Measurements from ENCODE around the gene IL2. TPM values are rescaled to one million over a fixed set of nuclear protein-coding genes. Genes with fewer than 3 reads are reported as not detected.

The IL2 gene
- total RNA-seq, result not detected

GRCh38 chr4:122456231-122457116 is at the start of gene IL2:
TSS of gene IL2 (minus strand) at chr4:122456725. CDS start at chr4:122456440, 285 bp downstream.
- H3K4me3 ChIP-seq, result no peak within 1 kb of the TSS
- intact Hi-C loops (cut with DNase I; ENCODE audit: low total_unique reads), result no loop called here
- in situ Hi-C loops (cut with MboI; ENCODE audit: low pct_ligation_motif_present in 1 of 4, low pct_unique_long_range_greater_than_20kb in 1 of 4, low sequenced_read_pairs in 3 of 4), result no loop called here
- TF ChIP-seq CTCF (IDR thresholded peaks at IDR 0.05) (no peak), POLR2AphosphoS5 (IDR thresholded peaks at IDR 0.05) (no peak), EP300 (IDR thresholded peaks at IDR 0.05; ENCODE audit: low read depth) (no peak), POLR2A (IDR thresholded peaks at IDR 0.05) (no peak)
- 59 to 70% methylated on average over 2 of the region's 2 CpGs for WGBS, 2 donors (ENCODE audit: low coverage in 1 of 2)
- no peaks in the 10 kb centered on the region for H3K9me3 ChIP-seq
- H3K27ac ChIP-seq, result no peak within 1 kb of the TSS
- H3K4me1 ChIP-seq, result no peaks in the 10 kb centered on the region
- no peak for DNase-seq
- H3K36me3 ChIP-seq, result no peaks in the 10 kb centered on the region
- H3K27me3 ChIP-seq, result no peaks in the 10 kb centered on the region

- H3K27ac ChIP-seq, result no peak overlapping the region
- WGBS, 2 donors (ENCODE audit: low coverage in 1 of 2), result 12 to 14% methylated on average over 1 to 3 of the region's 3 CpGs
- TF ChIP-seq POLR2AphosphoS5 (IDR thresholded peaks at IDR 0.05) (no peak), CTCF (IDR thresholded peaks at IDR 0.05) (no peak), POLR2A (IDR thresholded peaks at IDR 0.05) (no peak), EP300 (IDR thresholded peaks at IDR 0.05; ENCODE audit: low read depth) (no peak)
- intact Hi-C loops (cut with DNase I; ENCODE audit: low total_unique reads), result no loop called here
- no peak for DNase-seq
- H3K9me3 ChIP-seq, result no peaks in the 10 kb centered on the region
- no peaks in the 10 kb centered on the region for H3K36me3 ChIP-seq
- H3K4me1 ChIP-seq, result no peaks in the 10 kb centered on the region
- H3K27me3 ChIP-seq, result no peaks in the 10 kb centered on the region
- in situ Hi-C loops (cut with MboI; ENCODE audit: low pct_ligation_motif_present in 1 of 4, low pct_unique_long_range_greater_than_20kb in 1 of 4, low sequenced_read_pairs in 3 of 4), result no loop called here
- H3K4me3 ChIP-seq, result no peak overlapping the region
These were observed 46.7 kb upstream of the IL2 start for GRCh38 chr4:122503214-122503613.

GRCh38 chr4:122500852-122501501 is 44.5 kb upstream of the IL2 start:
- no peaks in the 10 kb centered on the region for H3K27me3 ChIP-seq
- no peak for DNase-seq
- in situ Hi-C loops (cut with MboI; ENCODE audit: low pct_ligation_motif_present in 1 of 4, low pct_unique_long_range_greater_than_20kb in 1 of 4, low sequenced_read_pairs in 3 of 4), result no loop called here
- no peak overlapping the region for H3K27ac ChIP-seq
- H3K9me3 ChIP-seq, result no peaks in the 10 kb centered on the region
- H3K4me3 ChIP-seq, result no peak overlapping the region
- intact Hi-C loops (cut with DNase I; ENCODE audit: low total_unique reads), result no loop called here
- no peak for TF ChIP-seq EP300 (IDR thresholded peaks at IDR 0.05; ENCODE audit: low read depth)
- no peak for TF ChIP-seq CTCF (IDR thresholded peaks at IDR 0.05)
- TF ChIP-seq POLR2A (IDR thresholded peaks at IDR 0.05), result no peak
- TF ChIP-seq POLR2AphosphoS5 (IDR thresholded peaks at IDR 0.05), result no peak
- no peaks in the 10 kb centered on the region for H3K4me1 ChIP-seq
- WGBS, 2 donors (ENCODE audit: low coverage in 1 of 2), result 33 to 38% methylated on average over 4 of the region's 4 CpGs
- no peaks in the 10 kb centered on the region for H3K36me3 ChIP-seq

- no peak for DNase-seq
- Histone ChIP-seq H3K36me3 (no peaks in the 10 kb centered on the region), H3K4me1 (no peaks in the 10 kb centered on the region), H3K4me3 (no peak overlapping the region), H3K27me3 (no peaks in the 10 kb centered on the region), H3K27ac (no peak overlapping the region), H3K9me3 (peaks cover 11 to 21% of the 10 kb centered on the region in 2 donors)
- intact Hi-C loops (cut with DNase I; ENCODE audit: low total_unique reads), result no loop called here
- in situ Hi-C loops (cut with MboI; ENCODE audit: low pct_ligation_motif_present in 1 of 4, low pct_unique_long_range_greater_than_20kb in 1 of 4, low sequenced_read_pairs in 3 of 4), result no loop called here
- no peak for TF ChIP-seq CTCF (IDR thresholded peaks at IDR 0.05)
These were observed 32.5 kb upstream of the IL2 start for GRCh38 chr4:122489061-122489460.
